HepG2 (cell line): ENCODE measurements around the gene CERS6. TPM values are rescaled to one million over a fixed set of nuclear protein-coding genes. Genes with fewer than 3 reads are reported as not detected.

ENCODE experiments used
- GPBP1L1 ChIP-seq: sonication (generic); formaldehyde crosslinking; IDR thresholded peaks from 2 replicates; pipeline ENCODE4 v1.5.0; 2020; ENCODE audit warnings: mild to moderate bottlenecking, missing genetic modification reagents
- IRX3 ChIP-seq: sonication (generic); formaldehyde crosslinking; IDR thresholded peaks from 2 replicates; pipeline ENCODE4 v1.8.1; 2023; ENCODE audit warnings: mild to moderate bottlenecking, low read depth, missing genetic modification reagents, borderline replicate concordance
- MZF1 ChIP-seq: sonication (generic); formaldehyde crosslinking; IDR thresholded peaks from 2 replicates; pipeline ENCODE4 v1.8.1; 2023; ENCODE audit warnings: mild to moderate bottlenecking, missing genetic modification reagents, borderline replicate concordance
- PLRG1 ChIP-seq: fragments of 450-650 bp; conservative IDR thresholded peaks from 2 replicates; pipeline ENCODE4 v1.6.1; 2016
- SRSF1 ChIP-seq: fragments of 200-400 bp; formaldehyde crosslinking; optimal IDR thresholded peaks from 2 replicates; pipeline ENCODE3; 2017; ENCODE audit warnings: mild to moderate bottlenecking, low read depth, low read length, moderate library complexity
- ZNF646 ChIP-seq: sonication (generic); formaldehyde crosslinking; IDR thresholded peaks from 2 replicates; pipeline ENCODE4 v1.9.0; 2021; ENCODE audit warnings: mild to moderate bottlenecking, missing genetic modification reagents
- ZNF746 ChIP-seq: sonication (generic); formaldehyde crosslinking; IDR thresholded peaks from 2 replicates; pipeline ENCODE4 v1.8.0; 2022; ENCODE audit warnings: mild to moderate bottlenecking, missing genetic modification reagents
- polyA plus RNA-seq, 8 experiments: library from polyadenylated mRNA; depleted of rRNA in 3 of 8; stranded (reverse) in 7 of 8; unstranded in 1 of 8; fragments of >200 nt; fragmentation: Illumina TruSeq in 4 of 8; extraction: Trizol in 4 of 8; gene quantifications; 2 replicates each; pipeline versions ENCODE4 v1.2.1 to v1.2.3, GENCODE V29; 2011 to 2016; ENCODE audit warnings: low read depth in 4 of 8, missing spikeins in 1 of 8, mixed read lengths in 1 of 8; ENCODE audit not compliant: insufficient read depth in 1 of 8
- total RNA-seq, 5 experiments: library from RNA; depleted of rRNA; stranded (reverse); fragments of >200 nt; fragmentation: Illumina TruSeq; extraction: Trizol; gene quantifications; 2 replicates each; pipeline ENCODE4 v1.2.3, GENCODE V29; 2016; ENCODE audit warnings: low read depth in 1 of 5
- TF ChIP-seq, protein P1 (sequence below): sonication (generic); formaldehyde crosslinking; IDR thresholded peaks from 2 replicates; pipeline ENCODE4 v1.4.0; 2020; ENCODE audit warnings: missing genetic modification reagents
- TF ChIP-seq, protein P2 (sequence below): sonication (generic); formaldehyde crosslinking; IDR thresholded peaks from 2 replicates; pipeline ENCODE4 v1.4.0; 2020; ENCODE audit warnings: mild to moderate bottlenecking, missing genetic modification reagents
- TF ChIP-seq, protein P3 (sequence below): sonication (generic); formaldehyde crosslinking; IDR thresholded peaks from 2 replicates; pipeline ENCODE4 v1.4.0; 2020; ENCODE audit warnings: missing genetic modification reagents

The CERS6 gene
- total and polyA plus RNA-seq, 2 of the 13 experiments (the other 11 are each of a cell fraction or from before 2014, with no cell fraction given) = 10.1 to 20.3 TPM

DNA sequence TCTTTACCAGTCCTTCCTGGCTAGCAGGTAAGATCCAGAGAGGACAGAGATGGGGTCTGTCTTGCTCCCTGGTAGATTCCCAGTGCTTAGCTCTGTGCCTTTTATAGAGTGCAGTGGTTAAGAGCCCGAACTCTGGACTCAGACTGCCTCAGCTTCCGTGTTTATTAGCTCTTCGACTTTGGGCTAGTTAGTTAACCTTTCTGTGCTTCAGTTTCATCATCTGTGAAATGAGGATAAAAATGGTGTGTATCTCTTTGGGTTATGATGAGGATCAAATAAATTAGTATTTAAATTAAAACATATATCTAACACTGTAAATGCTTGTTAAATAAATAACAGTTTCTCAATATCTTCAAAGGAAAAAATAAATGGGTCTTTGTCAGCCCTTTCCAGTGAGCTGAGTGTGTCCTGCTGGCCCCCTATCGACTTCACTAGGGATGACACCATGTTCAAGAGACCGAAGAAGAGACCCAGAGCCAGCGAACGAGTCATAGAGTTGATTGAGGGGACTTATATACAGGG lies 38.2 kb downstream of the CERS6 start (continued):
- no peak for TF ChIP-seq ZNF646
- TF ChIP-seq GPBP1L1 (CRISPR knock-in tag) = no peak
- TF ChIP-seq MZF1 (CRISPR knock-in tag) = no peak
- no peak for TF ChIP-seq SRSF1
- TF ChIP-seq PLRG1 = no peak
- TF ChIP-seq IRX3 = no peak
- TF ChIP-seq ZNF746 (CRISPR knock-in tag) = no peak
- TF ChIP-seq, protein P1, sequence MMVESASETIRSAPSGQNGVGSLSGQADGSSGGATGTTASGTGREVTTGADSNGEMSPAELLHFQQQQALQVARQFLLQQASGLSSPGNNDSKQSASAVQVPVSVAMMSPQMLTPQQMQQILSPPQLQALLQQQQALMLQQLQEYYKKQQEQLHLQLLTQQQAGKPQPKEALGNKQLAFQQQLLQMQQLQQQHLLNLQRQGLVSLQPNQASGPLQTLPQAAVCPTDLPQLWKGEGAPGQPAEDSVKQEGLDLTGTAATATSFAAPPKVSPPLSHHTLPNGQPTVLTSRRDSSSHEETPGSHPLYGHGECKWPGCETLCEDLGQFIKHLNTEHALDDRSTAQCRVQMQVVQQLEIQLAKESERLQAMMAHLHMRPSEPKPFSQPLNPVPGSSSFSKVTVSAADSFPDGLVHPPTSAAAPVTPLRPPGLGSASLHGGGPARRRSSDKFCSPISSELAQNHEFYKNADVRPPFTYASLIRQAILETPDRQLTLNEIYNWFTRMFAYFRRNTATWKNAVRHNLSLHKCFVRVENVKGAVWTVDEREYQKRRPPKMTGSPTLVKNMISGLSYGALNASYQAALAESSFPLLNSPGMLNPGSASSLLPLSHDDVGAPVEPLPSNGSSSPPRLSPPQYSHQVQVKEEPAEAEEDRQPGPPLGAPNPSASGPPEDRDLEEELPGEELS (CRISPR knock-in tag) = peak; percentile 40; the same call in 1 of the 2 replicates
- TF ChIP-seq, protein P2, sequence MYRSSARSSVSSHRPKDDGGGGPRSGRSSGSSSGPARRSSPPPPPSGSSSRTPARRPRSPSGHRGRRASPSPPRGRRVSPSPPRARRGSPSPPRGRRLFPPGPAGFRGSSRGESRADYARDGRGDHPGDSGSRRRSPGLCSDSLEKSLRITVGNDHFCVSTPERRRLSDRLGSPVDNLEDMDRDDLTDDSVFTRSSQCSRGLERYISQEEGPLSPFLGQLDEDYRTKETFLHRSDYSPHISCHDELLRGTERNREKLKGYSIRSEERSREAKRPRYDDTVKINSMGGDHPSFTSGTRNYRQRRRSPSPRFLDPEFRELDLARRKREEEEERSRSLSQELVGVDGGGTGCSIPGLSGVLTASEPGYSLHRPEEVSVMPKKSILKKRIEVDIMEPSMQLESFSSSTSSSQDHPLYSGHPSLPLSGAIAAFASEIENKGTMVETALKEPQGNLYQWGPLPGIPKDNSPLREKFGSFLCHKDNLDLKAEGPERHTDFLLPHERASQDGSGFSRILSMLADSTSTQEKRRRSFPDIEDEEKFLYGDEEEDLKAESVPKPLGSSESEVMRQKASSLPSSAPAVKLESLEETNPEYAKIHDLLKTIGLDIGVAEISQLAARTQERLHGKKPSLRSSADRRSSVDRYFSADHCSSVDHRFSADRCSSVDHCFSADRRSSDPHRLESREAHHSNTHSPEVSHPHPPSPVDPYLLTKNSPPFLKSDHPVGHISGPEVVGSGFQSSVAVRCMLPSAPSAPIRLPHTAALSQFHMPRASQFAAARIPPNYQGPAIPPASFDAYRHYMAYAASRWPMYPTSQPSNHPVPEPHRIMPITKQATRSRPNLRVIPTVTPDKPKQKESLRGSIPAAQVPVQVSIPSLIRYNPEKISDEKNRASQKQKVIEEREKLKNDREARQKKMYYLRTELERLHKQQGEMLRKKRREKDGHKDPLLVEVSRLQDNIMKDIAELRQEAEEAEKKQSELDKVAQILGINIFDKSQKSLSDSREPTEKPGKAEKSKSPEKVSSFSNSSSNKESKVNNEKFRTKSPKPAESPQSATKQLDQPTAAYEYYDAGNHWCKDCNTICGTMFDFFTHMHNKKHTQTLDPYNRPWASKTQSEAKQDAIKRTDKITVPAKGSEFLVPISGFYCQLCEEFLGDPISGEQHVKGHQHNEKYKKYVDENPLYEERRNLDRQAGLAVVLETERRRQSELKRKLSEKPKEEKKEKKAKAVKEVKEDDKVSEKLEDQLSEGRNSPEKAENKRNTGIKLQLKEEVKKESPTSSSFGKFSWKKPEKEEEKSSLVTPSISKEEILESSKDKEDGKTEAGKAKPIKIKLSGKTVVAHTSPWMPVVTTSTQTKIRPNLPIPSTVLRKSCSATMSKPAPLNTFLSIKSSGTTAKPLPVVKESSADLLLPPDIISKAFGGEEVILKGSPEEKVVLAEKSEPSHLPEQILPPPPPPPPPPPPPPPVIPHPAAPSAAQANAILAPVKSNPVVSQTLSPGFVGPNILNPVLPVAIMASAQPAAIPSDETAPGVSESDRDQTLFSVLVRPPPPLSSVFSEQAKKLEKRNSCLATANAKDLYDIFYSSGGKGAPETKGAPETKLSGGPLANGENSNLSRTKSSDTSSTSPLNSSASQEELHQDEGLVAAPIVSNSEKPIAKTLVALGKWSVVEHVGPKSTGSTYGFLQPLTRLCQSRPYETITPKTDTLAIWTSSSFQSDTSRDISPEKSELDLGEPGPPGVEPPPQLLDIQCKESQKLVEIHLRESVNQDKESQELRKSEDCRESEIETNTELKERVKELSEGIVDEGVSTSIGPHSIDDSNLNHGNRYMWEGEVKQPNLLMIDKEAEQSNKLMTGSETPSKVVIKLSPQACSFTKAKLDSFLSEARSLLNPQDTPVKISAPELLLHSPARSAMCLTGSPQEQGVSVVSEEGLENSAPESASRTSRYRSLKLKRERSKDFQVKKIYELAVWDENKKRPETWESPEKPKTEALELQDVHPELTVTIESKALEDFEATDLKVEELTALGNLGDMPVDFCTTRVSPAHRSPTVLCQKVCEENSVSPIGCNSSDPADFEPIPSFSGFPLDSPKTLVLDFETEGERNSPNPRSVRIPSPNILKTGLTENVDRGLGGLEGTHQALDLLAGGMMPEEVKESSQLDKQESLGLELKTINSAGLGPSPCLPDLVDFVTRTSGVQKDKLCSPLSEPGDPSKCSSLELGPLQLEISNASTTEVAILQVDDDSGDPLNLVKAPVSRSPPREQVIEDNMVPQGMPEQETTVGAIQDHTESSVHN (CRISPR knock-in tag) = no peak
- TF ChIP-seq, protein P3, sequence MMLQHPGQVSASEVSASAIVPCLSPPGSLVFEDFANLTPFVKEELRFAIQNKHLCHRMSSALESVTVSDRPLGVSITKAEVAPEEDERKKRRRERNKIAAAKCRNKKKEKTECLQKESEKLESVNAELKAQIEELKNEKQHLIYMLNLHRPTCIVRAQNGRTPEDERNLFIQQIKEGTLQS (CRISPR knock-in tag) = no peak
